Adipocyte (in vitro differentiated cells): ENCODE results near the gene PRRX2.

Experiments
- DNase-seq: peaks from one replicate; pipeline ENCODE4 v3.0.0-alpha.2; 2015; ENCODE audit warnings: low read depth
- H3K27me3 ChIP-seq: replicated peaks from 2 replicates; pipeline ENCODE4 v1.7.0; 2013; ENCODE audit warnings: mild to moderate bottlenecking, low read length, moderate library complexity; ENCODE audit not compliant: control insufficient read depth, insufficient read depth
- H3K36me3 ChIP-seq: 2 replicates; pipeline ENCODE4 v1.7.0; 2013; ENCODE audit warnings: low read length, mild to moderate bottlenecking, moderate library complexity; ENCODE audit not compliant: control insufficient read depth, insufficient read depth, severe bottlenecking
- H3K4me1 ChIP-seq: 2 replicates; pipeline ENCODE4 v1.7.0; 2013; ENCODE audit warnings: mild to moderate bottlenecking, low read length, moderate library complexity; ENCODE audit not compliant: control insufficient read depth, insufficient read depth
- H3K4me3 ChIP-seq: 2 replicates; pipeline ENCODE4 v1.7.0; 2013; ENCODE audit warnings: mild to moderate bottlenecking, low read length, moderate library complexity
- H3K9ac ChIP-seq: 2 replicates; pipeline ENCODE4 v1.7.0; 2013; ENCODE audit warnings: mild to moderate bottlenecking, low read length, moderate library complexity
- H3K9me3 ChIP-seq: 2 replicates; pipeline ENCODE4 v1.7.0; 2013; ENCODE audit warnings: mild to moderate bottlenecking, low read length, moderate library complexity; ENCODE audit not compliant: control insufficient read depth

PRRX2 gene

DNA sequence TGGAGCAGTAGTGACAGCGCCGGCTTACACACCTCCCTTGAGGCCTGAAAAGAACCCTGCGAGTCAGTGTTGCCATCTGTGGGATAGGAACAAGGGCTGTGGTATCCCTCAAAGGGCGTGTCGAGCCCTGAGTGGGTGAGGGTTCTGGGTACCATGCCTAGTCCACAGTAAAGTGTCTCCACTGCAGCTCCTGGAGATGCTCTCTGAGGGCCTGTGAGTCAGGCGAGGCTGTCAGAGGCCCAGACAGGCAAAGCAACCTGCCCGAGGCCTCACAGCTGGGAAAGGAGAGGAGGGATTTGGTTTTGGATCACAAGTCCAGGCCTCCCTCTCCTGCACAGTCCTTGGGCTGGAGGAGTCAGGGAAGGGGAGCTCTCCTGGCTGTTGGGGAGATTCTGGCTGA lies 6.1 kb downstream of the PRRX2 start:
- Histone ChIP-seq H3K4me3 (no peak overlapping the region), H3K27me3 (no peaks in the 10 kb centered on the region), H3K9ac (no peak overlapping the region), H3K4me1 (peaks cover 20% of the 10 kb centered on the region), H3K9me3 (no peaks in the 10 kb centered on the region), H3K36me3 (no peaks in the 10 kb centered on the region)
- DNase-seq, result peak; percentile 59

DNA sequence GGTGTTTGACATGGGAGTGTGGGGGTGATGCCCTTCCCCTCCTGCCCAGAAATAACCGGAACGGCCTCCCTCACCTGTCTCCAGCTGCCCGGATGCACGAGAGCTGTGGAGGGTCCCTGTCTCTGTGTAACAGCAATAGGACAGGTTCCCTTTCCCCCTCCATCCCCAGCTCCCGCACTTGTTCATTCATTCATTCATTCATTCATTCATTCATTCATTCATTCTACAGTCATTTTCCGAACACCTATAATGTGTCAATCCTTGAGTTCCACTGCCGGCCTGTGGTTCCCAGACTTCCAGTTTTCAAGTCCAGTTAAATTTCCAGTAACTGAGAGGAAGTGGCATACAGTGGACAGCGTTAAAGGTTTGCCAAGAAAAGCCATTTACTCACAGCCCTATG lies 7.3 kb downstream of the PRRX2 start:
- H3K9me3 ChIP-seq, result no peaks in the 10 kb centered on the region
- no peaks in the 10 kb centered on the region for H3K36me3 ChIP-seq
- DNase-seq, result no peak
- H3K27me3 ChIP-seq, result no peaks in the 10 kb centered on the region
- no peak overlapping the region for H3K9ac ChIP-seq
- peaks cover 25% of the 10 kb centered on the region for H3K4me1 ChIP-seq
- H3K4me3 ChIP-seq, result no peak overlapping the region

DNA sequence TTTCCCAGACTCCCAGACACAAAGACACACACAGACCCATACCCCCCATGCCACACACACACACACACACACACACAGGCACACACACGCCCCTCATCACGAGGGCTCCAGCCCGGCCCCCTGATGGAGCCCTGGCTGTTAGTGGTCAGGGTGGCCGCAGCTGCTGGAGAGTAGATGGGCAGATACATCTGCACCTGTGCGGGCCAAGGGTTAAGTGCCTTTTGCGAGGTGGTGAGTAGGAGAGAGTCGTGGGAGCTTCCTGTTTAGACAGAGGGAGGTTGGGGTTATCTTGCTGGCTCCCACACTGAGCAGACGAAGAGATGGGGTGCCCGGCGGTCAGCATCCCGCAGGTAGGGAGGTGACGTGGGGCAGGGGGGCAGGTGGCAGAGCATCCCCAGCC lies 8.2 kb downstream of the PRRX2 start:
- Histone ChIP-seq H3K9me3 (no peaks in the 10 kb centered on the region), H3K36me3 (no peaks in the 10 kb centered on the region), H3K4me1 (peaks cover 27% of the 10 kb centered on the region), H3K27me3 (no peaks in the 10 kb centered on the region), H3K9ac (no peak overlapping the region), H3K4me3 (no peak overlapping the region)
- no peak for DNase-seq

DNA sequence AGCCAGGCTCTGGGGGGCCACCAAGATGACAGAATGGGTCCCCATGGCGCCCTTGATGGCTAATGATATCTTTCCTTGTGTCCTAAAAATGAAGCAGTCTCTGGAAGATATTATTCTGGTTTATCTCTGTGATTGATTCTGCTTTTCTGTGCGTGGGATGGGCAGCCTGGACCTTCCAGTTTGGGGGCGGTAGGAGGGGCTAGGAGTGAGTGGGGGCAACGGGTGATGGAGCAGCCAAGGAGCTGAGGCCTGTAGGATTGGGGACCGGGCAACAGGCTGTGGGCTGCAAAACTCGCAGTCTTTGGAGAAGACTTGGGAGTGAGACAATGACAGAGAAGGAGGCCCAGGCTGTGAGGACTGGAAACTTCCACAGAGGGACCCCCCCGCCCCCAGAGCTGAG lies 8.8 kb downstream of the PRRX2 start:
- no peaks in the 10 kb centered on the region for H3K36me3 ChIP-seq
- no peak overlapping the region for H3K4me3 ChIP-seq
- H3K4me1 ChIP-seq, result peaks cover 27% of the 10 kb centered on the region
- no peaks in the 10 kb centered on the region for H3K27me3 ChIP-seq
- no peak overlapping the region for H3K9ac ChIP-seq
- DNase-seq, result no peak
- H3K9me3 ChIP-seq, result no peaks in the 10 kb centered on the region

DNA sequence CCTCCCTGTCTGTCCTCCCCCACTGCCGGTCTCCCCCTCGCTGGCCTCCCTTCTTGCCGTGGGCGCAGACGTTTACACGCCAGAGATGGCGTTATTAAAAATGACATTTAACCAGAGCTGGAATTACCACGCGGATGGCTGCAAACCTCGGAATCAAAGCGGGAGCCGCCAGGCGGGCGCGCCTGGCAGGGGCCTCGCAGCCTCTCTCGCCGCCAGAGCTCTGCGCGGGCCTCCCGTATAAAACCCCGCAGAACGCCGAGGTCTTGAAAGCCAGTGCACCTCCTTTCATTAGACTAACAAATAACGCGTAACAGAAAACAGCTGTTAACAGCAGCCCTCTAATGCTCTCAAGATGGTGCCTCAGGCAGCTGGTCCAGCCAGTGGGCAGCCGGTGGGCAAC lies 10.2 kb downstream of the PRRX2 start:
- peak; percentile 45 for DNase-seq
- H3K27me3 ChIP-seq, result no peaks in the 10 kb centered on the region
- no peaks in the 10 kb centered on the region for H3K9me3 ChIP-seq
- peak overlapping the region; percentile 66 for H3K9ac ChIP-seq
- H3K36me3 ChIP-seq, result no peaks in the 10 kb centered on the region
- H3K4me3 ChIP-seq, result no peak overlapping the region
- H3K4me1 ChIP-seq, result peaks cover 27% of the 10 kb centered on the region

DNA sequence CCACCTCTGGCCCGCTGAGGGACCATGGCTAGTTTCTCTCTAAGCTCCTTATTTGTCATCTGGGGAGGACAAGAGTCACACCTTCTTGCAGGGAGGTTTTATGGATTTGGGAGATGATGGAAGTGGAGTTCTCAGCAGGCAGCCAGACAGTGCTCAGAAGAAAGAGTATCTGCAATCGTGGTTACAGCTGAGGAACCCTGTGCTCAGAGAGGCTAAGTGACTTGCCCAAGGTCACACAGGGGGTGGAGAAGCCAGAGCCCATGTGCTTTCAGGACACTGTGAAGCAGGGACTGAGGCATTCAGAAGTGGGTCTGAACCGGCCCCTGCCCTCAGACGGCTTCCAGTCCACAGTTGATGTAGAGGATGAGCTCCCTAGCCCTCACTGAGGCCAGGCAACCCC lies 10.8 kb downstream of the PRRX2 start:
- Histone ChIP-seq H3K27me3 (no peaks in the 10 kb centered on the region), H3K9ac (peak overlapping the region; percentile 66), H3K36me3 (no peaks in the 10 kb centered on the region), H3K9me3 (no peaks in the 10 kb centered on the region), H3K4me1 (peaks cover 27% of the 10 kb centered on the region), H3K4me3 (no peak overlapping the region)
- DNase-seq, result no peak

DNA sequence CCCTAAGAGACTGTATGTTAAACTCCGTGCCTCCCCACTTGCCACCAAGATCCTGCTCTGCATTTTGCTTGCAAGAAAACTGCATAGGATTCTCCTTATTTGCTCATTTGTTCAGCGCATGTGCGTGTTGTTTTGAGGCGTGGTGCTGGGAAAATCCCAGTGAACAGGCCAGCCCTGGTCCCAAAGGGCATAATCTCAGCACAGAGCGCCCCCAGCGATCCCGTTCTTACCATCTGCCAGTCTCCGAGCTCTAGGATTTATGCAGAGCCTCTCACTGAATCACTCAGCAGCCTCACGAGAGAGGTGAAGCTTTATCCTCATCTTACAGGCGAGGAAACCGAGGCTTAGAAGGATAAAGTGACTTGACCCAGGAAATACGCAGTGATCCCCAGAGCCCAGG lies 11.5 kb downstream of the PRRX2 start:
- Histone ChIP-seq H3K4me3 (no peak overlapping the region), H3K27me3 (no peaks in the 10 kb centered on the region), H3K36me3 (no peaks in the 10 kb centered on the region), H3K9me3 (no peaks in the 10 kb centered on the region), H3K4me1 (peaks cover 27% of the 10 kb centered on the region), H3K9ac (peak overlapping the region; percentile 66)
- peak; percentile 92 for DNase-seq

DNA sequence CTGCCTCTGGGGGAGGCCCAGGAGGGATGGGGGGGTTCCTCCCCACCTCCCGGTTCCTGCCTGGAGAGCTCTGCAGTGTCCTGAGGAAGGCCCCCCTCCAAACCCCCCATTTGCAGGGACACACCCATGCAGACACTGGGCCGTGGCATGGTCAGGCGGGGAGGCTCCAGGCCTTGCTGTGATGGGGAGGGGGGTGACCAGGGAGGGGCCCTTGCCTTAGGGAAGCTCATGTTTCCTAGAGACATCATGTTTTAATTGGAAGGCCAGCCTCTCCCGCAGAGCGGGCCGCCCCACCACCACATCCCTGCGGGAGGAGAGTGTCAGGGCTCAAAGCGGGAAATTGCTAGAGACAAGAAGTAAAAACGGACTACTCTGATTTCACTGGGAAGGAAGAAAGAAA lies 12.0 kb downstream of the PRRX2 start:
- Histone ChIP-seq H3K9me3 (no peaks in the 10 kb centered on the region), H3K9ac (peak overlapping the region; percentile 66), H3K4me1 (peaks cover 27% of the 10 kb centered on the region), H3K27me3 (no peaks in the 10 kb centered on the region), H3K4me3 (no peak overlapping the region), H3K36me3 (no peaks in the 10 kb centered on the region)
- DNase-seq, result peak; percentile 90

DNA sequence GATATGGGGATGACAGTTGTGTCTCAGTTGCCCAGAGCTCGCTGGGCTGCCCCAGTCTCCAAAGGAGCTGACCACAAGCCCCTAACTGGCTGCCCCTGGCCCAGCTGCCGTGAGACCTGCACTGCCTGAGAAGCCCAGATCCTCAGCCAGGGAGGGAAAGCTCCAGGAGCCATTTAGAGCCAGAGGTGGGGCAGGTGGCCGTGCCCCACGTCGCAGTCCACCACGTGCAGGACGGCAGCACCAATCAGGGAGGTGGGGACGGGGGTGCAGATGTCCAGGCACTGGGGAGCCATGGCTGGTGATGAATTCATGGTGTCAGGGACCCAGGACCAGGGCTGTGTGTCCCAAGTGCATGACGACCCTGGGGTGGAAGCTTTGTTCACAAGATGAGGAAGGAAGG lies 13.4 kb downstream of the PRRX2 start:
- Histone ChIP-seq H3K9ac (no peak overlapping the region), H3K27me3 (no peaks in the 10 kb centered on the region), H3K4me1 (peaks cover 27% of the 10 kb centered on the region), H3K9me3 (no peaks in the 10 kb centered on the region), H3K4me3 (no peak overlapping the region), H3K36me3 (no peaks in the 10 kb centered on the region)
- no peak for DNase-seq

DNA sequence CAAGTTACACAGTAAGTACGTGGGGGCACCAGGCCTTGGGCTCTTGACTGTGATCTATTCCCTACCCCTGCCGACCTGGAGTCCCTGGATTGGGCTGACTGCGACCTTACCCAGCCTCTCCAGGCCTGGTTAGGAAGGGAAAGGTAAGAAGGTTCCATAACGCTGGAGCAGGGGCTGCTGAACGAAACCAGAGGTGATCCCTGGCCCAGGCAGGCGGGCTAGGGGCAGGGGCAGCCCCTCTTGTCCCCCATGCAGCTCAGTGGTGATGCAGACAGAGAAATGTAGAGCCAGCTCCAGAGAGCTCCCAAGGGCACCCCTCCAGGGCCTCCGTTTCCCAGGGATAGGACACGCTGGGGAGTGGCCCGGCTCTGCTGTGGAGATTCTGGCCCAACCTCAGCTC lies 14.1 kb downstream of the PRRX2 start:
- Histone ChIP-seq H3K36me3 (no peaks in the 10 kb centered on the region), H3K9ac (no peak overlapping the region), H3K27me3 (no peaks in the 10 kb centered on the region), H3K4me3 (no peak overlapping the region), H3K4me1 (peaks cover 27% of the 10 kb centered on the region), H3K9me3 (no peaks in the 10 kb centered on the region)
- DNase-seq, result no peak

DNA sequence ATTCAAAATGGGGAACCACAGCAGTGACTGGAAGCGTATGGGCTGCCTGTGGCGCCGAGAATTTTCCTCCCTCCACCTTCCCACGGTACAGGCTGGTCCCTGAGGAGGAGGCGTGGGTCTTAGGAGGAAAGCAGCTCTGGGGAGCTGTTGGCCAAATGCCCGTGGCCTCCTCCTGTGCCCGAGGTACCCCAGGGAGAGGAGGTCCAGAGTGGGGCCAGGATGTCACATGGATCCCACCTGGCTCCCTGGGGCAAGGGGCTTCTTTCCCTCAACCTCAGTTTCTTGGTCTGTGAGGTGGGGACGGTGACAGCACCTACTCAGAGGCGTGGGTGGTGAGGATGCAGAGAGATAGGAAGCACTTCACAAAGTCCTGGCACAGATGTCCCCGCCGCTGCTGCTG lies 16.5 kb downstream of the PRRX2 start:
- H3K9ac ChIP-seq, result no peak overlapping the region
- no peaks in the 10 kb centered on the region for H3K27me3 ChIP-seq

DNA sequence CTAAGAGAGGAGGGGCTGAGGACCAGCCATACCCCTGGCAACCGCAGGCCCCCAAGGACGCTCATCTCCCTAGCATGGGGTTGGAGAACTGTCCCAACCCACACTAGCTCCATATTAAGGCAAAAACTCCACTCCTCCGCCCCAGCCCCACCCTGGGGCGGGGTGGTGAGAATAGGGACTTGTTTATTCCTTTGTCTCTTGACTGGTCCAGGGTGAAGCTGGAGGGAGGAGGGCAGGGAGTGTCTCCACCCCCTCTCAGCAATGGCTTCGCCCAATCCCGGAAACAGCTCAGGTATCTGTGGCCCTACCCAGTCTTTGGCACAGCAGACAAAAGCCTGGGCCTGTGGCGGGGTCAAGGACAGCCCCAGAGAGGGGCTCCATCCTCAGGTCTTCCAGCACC lies 16.9 kb downstream of the PRRX2 start:
- no peak for DNase-seq
- no peaks in the 10 kb centered on the region for H3K36me3 ChIP-seq
- H3K27me3 ChIP-seq, result no peaks in the 10 kb centered on the region
- H3K9ac ChIP-seq, result no peak overlapping the region
- peaks cover 8% of the 10 kb centered on the region for H3K4me1 ChIP-seq
- no peaks in the 10 kb centered on the region for H3K9me3 ChIP-seq
- no peak overlapping the region for H3K4me3 ChIP-seq

More for the DNA sequence above, 16.5 kb downstream of the PRRX2 start:
- H3K4me3 ChIP-seq, result no peak overlapping the region
- no peaks in the 10 kb centered on the region for H3K9me3 ChIP-seq
- H3K36me3 ChIP-seq, result no peaks in the 10 kb centered on the region
- no peak for DNase-seq
- H3K4me1 ChIP-seq, result peaks cover 13% of the 10 kb centered on the region
